HepG2 (cell line): ENCODE data around the gene USP7. TPM values are rescaled to one million over a fixed set of nuclear protein-coding genes. Genes with fewer than 3 reads are reported as not detected.
A peak's percentile ranks its signal among the peaks of the same experiment; 100 is the strongest.

Source experiments
- DNMT3B ChIP-seq: conservative IDR thresholded peaks from 2 replicates; pipeline ENCODE4 v1.6.1; 2016; ENCODE audit warnings: missing biosample characterization, control low read depth
- GZF1 ChIP-seq: sonication (generic); formaldehyde crosslinking; IDR thresholded peaks from 2 replicates; pipeline ENCODE4 v1.5.1; 2020; ENCODE audit warnings: mild to moderate bottlenecking, missing genetic modification reagents
- IKZF4 ChIP-seq: sonication (generic); formaldehyde crosslinking; IDR thresholded peaks from 2 replicates; pipeline ENCODE4 v1.5.1; 2020; ENCODE audit warnings: borderline replicate concordance, mild to moderate bottlenecking, low read depth, missing genetic modification reagents; ENCODE audit errors: not compliant biosample characterization
- PHF5A ChIP-seq: IDR thresholded peaks from one replicate; pipeline ENCODE4 v1.6.1; 2018; ENCODE audit warnings: low read depth, missing genetic modification reagents; ENCODE audit not compliant: unreplicated experiment
- RBAK ChIP-seq: sonication (generic); formaldehyde crosslinking; IDR thresholded peaks from 2 replicates; pipeline ENCODE4 v1.5.1; 2020; ENCODE audit warnings: mild to moderate bottlenecking, missing genetic modification reagents
- SRSF1 ChIP-seq: fragments of 200-400 bp; formaldehyde crosslinking; optimal IDR thresholded peaks from 2 replicates; pipeline ENCODE3; 2017; ENCODE audit warnings: mild to moderate bottlenecking, low read depth, low read length, moderate library complexity
- STAG1 ChIP-seq: sonication (generic); formaldehyde crosslinking; IDR thresholded peaks from 2 replicates; pipeline ENCODE4 v1.4.0; 2020; ENCODE audit warnings: missing genetic modification reagents
- TRIM24 ChIP-seq: sonication (generic); formaldehyde crosslinking; IDR thresholded peaks from 2 replicates; pipeline ENCODE4 v1.8.0; 2022; ENCODE audit warnings: mild to moderate bottlenecking, missing genetic modification reagents
- ZBTB38 ChIP-seq: sonication (generic); formaldehyde crosslinking; IDR thresholded peaks from 2 replicates; pipeline ENCODE4 v1.5.1; 2020; ENCODE audit warnings: mild to moderate bottlenecking, missing genetic modification reagents
- ZBTB7B ChIP-seq: sonication (generic); formaldehyde crosslinking; IDR thresholded peaks from 2 replicates; pipeline ENCODE4 v1.4.0; 2020; ENCODE audit warnings: missing genetic modification reagents
- ZFY ChIP-seq: sonication (generic); formaldehyde crosslinking; IDR thresholded peaks from 2 replicates; pipeline ENCODE4 v1.4.0; 2020; ENCODE audit warnings: missing genetic modification reagents
- ZNF782 ChIP-seq: sonication (generic); formaldehyde crosslinking; IDR thresholded peaks from 2 replicates; pipeline ENCODE4 v1.4.0; 2020; ENCODE audit warnings: missing genetic modification reagents, mild to moderate bottlenecking, borderline replicate concordance
- ZSCAN29 ChIP-seq: sonication (generic); formaldehyde crosslinking; conservative IDR thresholded peaks from 2 replicates; pipeline ENCODE4 v1.4.0; 2020; ENCODE audit warnings: mild to moderate bottlenecking, missing genetic modification reagents
- polyA plus RNA-seq, 8 experiments: library from polyadenylated mRNA; depleted of rRNA in 3 of 8; stranded (reverse) in 7 of 8; unstranded in 1 of 8; fragments of >200 nt; fragmentation: Illumina TruSeq in 4 of 8; extraction: Trizol in 4 of 8; gene quantifications; 2 replicates each; pipeline versions ENCODE4 v1.2.1 to v1.2.3, GENCODE V29; 2011 to 2016; ENCODE audit warnings: low read depth in 4 of 8, missing spikeins in 1 of 8, mixed read lengths in 1 of 8; ENCODE audit not compliant: insufficient read depth in 1 of 8
- total RNA-seq, 5 experiments: library from RNA; depleted of rRNA; stranded (reverse); fragments of >200 nt; fragmentation: Illumina TruSeq; extraction: Trizol; gene quantifications; 2 replicates each; pipeline ENCODE4 v1.2.3, GENCODE V29; 2016; ENCODE audit warnings: low read depth in 1 of 5
- TF ChIP-seq, protein P1 (sequence below): sonication (generic); formaldehyde crosslinking; IDR thresholded peaks from 2 replicates; pipeline ENCODE4 v1.8.0; 2022; ENCODE audit warnings: mild to moderate bottlenecking, missing genetic modification reagents
- TF ChIP-seq, protein P2 (sequence below): sonication (generic); formaldehyde crosslinking; IDR thresholded peaks from 2 replicates; pipeline ENCODE4 v1.8.1; 2022; ENCODE audit warnings: mild to moderate bottlenecking, missing genetic modification reagents
- TF ChIP-seq, protein P3 (sequence below): sonication (generic); formaldehyde crosslinking; IDR thresholded peaks from 2 replicates; pipeline ENCODE4 v1.8.0; 2023; ENCODE audit warnings: mild to moderate bottlenecking, missing genetic modification reagents
- TF ChIP-seq, protein P4 (sequence below): sonication (generic); formaldehyde crosslinking; IDR thresholded peaks from 2 replicates; pipeline ENCODE4 v1.5.1; 2020; ENCODE audit warnings: mild to moderate bottlenecking, missing genetic modification reagents, moderate library complexity
- TF ChIP-seq, protein P5 (sequence below): sonication (generic); formaldehyde crosslinking; IDR thresholded peaks from 2 replicates; pipeline ENCODE4 v1.4.0; 2020; ENCODE audit warnings: missing genetic modification reagents
- TF ChIP-seq, protein P6 (sequence below): fragments of 450-650 bp; IDR thresholded peaks from 2 replicates; pipeline ENCODE4 v1.6.1; 2017; ENCODE audit warnings: mild to moderate bottlenecking

The USP7 gene
- total and polyA plus RNA-seq, 2 of the 13 experiments (the other 11 are each of a cell fraction or from before 2014, with no cell fraction given): 52.5 to 173 TPM

DNA sequence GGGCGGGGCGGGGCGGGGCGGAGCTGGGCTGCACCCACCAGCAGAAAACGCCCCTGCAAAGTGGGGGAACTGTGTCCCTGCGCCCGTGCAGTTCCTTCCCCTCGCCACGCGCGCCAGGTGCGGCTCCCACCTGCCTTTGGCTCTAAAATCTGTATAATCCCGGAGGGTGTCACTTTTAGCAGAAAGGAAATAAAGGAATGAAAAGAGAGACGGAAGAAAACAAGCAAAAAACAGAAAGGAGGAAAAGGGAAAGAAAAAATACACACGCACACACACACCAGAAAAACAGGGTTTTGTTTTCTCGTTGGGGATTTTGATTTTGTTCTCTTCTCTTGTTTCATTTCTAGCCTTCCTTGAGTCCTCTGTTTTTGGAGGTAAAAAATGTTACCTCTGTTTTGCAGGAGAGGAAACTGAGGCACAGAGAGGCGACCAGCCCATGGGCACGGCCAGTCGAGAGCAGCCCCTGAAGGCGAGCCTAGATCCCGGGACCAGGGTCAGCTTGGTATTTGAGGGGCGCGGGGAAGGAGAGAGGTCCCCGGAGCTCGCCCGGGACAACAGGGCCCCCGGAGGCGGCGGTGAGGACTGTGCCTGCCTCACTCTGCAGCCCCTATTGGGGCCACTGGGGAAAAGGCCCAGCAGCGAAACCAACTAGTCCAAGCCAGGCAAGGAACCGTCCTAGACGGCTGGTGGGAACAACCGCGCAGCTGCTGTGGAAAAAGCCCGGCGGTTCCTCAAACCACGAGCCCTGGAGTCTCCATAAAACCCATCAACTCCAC lies 94.3 kb downstream of the USP7 start (continued):
- TF ChIP-seq, protein P1, sequence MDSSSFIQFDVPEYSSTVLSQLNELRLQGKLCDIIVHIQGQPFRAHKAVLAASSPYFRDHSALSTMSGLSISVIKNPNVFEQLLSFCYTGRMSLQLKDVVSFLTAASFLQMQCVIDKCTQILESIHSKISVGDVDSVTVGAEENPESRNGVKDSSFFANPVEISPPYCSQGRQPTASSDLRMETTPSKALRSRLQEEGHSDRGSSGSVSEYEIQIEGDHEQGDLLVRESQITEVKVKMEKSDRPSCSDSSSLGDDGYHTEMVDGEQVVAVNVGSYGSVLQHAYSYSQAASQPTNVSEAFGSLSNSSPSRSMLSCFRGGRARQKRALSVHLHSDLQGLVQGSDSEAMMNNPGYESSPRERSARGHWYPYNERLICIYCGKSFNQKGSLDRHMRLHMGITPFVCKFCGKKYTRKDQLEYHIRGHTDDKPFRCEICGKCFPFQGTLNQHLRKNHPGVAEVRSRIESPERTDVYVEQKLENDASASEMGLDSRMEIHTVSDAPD (CRISPR knock-in tag): 0 out of 2 replicates have a peak, but pooled peaks have one; percentile 21
- TF ChIP-seq RBAK (CRISPR knock-in tag) (no peak), STAG1 (CRISPR knock-in tag) (peak; percentile 27; the same call in 1 of the 2 replicates), PHF5A (CRISPR knock-in tag) (peak; percentile 22), DNMT3B (CRISPR knock-in tag) (no peak), IKZF4 (CRISPR knock-in tag) (no peak), GZF1 (CRISPR knock-in tag) (no peak), TRIM24 (CRISPR knock-in tag) (no peak), ZBTB38 (CRISPR knock-in tag) (peak; percentile 62; the same call in 1 of the 2 replicates), ZFY (CRISPR knock-in tag) (peak; percentile 53), ZNF782 (0 out of 2 replicates have a peak, but pooled peaks have one; percentile 34), ZBTB7B (CRISPR knock-in tag) (peak; percentile 91), SRSF1 (no peak), ZSCAN29 (CRISPR knock-in tag) (no peak)
- TF ChIP-seq, protein P2, sequence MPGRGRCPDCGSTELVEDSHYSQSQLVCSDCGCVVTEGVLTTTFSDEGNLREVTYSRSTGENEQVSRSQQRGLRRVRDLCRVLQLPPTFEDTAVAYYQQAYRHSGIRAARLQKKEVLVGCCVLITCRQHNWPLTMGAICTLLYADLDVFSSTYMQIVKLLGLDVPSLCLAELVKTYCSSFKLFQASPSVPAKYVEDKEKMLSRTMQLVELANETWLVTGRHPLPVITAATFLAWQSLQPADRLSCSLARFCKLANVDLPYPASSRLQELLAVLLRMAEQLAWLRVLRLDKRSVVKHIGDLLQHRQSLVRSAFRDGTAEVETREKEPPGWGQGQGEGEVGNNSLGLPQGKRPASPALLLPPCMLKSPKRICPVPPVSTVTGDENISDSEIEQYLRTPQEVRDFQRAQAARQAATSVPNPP (CRISPR knock-in tag): peak; percentile 19; the same call in 1 of the 2 replicates
- TF ChIP-seq, protein P3, sequence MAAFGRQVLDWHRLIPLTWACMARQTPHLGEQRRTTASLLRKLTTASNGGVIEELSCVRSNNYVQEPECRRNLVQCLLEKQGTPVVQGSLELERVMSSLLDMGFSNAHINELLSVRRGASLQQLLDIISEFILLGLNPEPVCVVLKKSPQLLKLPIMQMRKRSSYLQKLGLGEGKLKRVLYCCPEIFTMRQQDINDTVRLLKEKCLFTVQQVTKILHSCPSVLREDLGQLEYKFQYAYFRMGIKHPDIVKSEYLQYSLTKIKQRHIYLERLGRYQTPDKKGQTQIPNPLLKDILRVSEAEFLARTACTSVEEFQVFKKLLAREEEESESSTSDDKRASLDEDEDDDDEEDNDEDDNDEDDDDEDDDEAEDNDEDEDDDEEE (CRISPR knock-in tag): 0 out of 2 replicates have a peak, but pooled peaks have one; percentile 4
- TF ChIP-seq, protein P4, sequence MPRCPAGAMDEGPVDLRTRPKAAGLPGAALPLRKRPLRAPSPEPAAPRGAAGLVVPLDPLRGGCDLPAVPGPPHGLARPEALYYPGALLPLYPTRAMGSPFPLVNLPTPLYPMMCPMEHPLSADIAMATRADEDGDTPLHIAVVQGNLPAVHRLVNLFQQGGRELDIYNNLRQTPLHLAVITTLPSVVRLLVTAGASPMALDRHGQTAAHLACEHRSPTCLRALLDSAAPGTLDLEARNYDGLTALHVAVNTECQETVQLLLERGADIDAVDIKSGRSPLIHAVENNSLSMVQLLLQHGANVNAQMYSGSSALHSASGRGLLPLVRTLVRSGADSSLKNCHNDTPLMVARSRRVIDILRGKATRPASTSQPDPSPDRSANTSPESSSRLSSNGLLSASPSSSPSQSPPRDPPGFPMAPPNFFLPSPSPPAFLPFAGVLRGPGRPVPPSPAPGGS (CRISPR knock-in tag): 0 out of 2 replicates have a peak, but pooled peaks have one; percentile 51
- TF ChIP-seq, protein P5, sequence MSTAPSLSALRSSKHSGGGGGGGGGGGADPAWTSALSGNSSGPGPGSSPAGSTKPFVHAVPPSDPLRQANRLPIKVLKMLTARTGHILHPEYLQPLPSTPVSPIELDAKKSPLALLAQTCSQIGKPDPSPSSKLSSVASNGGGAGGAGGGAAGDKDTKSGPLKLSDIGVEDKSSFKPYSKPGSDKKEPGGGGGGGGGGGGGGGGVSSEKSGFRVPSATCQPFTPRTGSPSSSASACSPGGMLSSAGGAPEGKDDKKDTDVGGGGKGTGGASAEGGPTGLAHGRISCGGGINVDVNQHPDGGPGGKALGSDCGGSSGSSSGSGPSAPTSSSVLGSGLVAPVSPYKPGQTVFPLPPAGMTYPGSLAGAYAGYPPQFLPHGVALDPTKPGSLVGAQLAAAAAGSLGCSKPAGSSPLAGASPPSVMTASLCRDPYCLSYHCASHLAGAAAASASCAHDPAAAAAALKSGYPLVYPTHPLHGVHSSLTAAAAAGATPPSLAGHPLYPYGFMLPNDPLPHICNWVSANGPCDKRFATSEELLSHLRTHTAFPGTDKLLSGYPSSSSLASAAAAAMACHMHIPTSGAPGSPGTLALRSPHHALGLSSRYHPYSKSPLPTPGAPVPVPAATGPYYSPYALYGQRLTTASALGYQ (CRISPR knock-in tag): no peak
- TF ChIP-seq, protein P6, sequence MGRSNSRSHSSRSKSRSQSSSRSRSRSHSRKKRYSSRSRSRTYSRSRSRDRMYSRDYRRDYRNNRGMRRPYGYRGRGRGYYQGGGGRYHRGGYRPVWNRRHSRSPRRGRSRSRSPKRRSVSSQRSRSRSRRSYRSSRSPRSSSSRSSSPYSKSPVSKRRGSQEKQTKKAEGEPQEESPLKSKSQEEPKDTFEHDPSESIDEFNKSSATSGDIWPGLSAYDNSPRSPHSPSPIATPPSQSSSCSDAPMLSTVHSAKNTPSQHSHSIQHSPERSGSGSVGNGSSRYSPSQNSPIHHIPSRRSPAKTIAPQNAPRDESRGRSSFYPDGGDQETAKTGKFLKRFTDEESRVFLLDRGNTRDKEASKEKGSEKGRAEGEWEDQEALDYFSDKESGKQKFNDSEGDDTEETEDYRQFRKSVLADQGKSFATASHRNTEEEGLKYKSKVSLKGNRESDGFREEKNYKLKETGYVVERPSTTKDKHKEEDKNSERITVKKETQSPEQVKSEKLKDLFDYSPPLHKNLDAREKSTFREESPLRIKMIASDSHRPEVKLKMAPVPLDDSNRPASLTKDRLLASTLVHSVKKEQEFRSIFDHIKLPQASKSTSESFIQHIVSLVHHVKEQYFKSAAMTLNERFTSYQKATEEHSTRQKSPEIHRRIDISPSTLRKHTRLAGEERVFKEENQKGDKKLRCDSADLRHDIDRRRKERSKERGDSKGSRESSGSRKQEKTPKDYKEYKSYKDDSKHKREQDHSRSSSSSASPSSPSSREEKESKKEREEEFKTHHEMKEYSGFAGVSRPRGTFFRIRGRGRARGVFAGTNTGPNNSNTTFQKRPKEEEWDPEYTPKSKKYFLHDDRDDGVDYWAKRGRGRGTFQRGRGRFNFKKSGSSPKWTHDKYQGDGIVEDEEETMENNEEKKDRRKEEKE: no peak
